OCI-LY1 (cell line): ENCODE results near the gene ATG14.
"Not testable (repeated sequence)": the region's sequence is repeated elsewhere in the genome, so short reads cannot be mapped to it uniquely, and the experiment has no call there.

Source experiments
- H2AFZ ChIP-seq: fragments of 200-600 bp; sonication (generic), shearing (Covaris generic); 2 replicates; pipeline ENCODE4 v1.6.0; 2014; ENCODE audit warnings: antibody characterized with exemption, mild to moderate bottlenecking, low read length
- H3F3A ChIP-seq: fragments of 200-600 bp; sonication (generic), shearing (Covaris generic); 2 replicates; pipeline ENCODE4 v1.6.0; 2014; ENCODE audit warnings: mild to moderate bottlenecking, antibody characterized with exemption, low read length, moderate library complexity; ENCODE audit not compliant: insufficient read depth
- H3K27ac ChIP-seq: fragments of 200-600 bp; sonication (generic); 2 replicates; pipeline ENCODE4 v1.5.1; 2014; ENCODE audit warnings: low read length, mixed run types, mild to moderate bottlenecking, low read depth; ENCODE audit not compliant: poor library complexity, severe bottlenecking
- H3K27me3 ChIP-seq: fragments of 200-600 bp; sonication (generic); 2 replicates; pipeline ENCODE4 v1.6.0; 2014; ENCODE audit warnings: antibody characterized with exemption, mild to moderate bottlenecking, low read length, moderate library complexity; ENCODE audit not compliant: insufficient read depth
- H3K36me3 ChIP-seq: fragments of 200-600 bp; sonication (generic); 2 replicates; pipeline ENCODE4 v1.6.1; 2014; ENCODE audit warnings: mild to moderate bottlenecking, antibody characterized with exemption, low read length, moderate library complexity, mixed read lengths; ENCODE audit not compliant: insufficient read depth
- H3K4me1 ChIP-seq: fragments of 200-600 bp; sonication (generic); 2 replicates; pipeline ENCODE4 v1.5.1; 2014; ENCODE audit warnings: mild to moderate bottlenecking, low read length, moderate library complexity; ENCODE audit not compliant: insufficient read depth, severe bottlenecking
- H3K4me2 ChIP-seq: fragments of 200-600 bp; sonication (generic), shearing (Covaris generic); 2 replicates; pipeline ENCODE4 v1.6.1; 2014; ENCODE audit warnings: low read length
- H3K4me3 ChIP-seq: fragments of 200-600 bp; sonication (generic); 2 replicates; pipeline ENCODE4 v1.5.1; 2014; ENCODE audit warnings: low read length, low read depth, mild to moderate bottlenecking, mixed read lengths; ENCODE audit not compliant: poor library complexity, severe bottlenecking
- H3K79me2 ChIP-seq: fragments of 200-600 bp; shearing (Covaris generic); 2 replicates; pipeline ENCODE4 v1.6.1; 2016; ENCODE audit warnings: mixed run types, low read length, mixed read lengths; ENCODE audit not compliant: insufficient read depth
- H3K9ac ChIP-seq: fragments of 200-600 bp; sonication (generic), shearing (Covaris generic); 2 replicates; pipeline ENCODE4 v1.6.1; 2014; ENCODE audit warnings: mild to moderate bottlenecking, low read length, mixed read lengths
- H3K9me2 ChIP-seq: fragments of 200-600 bp; sonication (generic), shearing (Covaris generic); 2 replicates; pipeline ENCODE4 v1.6.1; 2014; ENCODE audit warnings: low read depth, mild to moderate bottlenecking, low read length, mixed read lengths
- H3K9me3 ChIP-seq: fragments of 200-600 bp; shearing (Covaris generic); 2 replicates; pipeline ENCODE4 v1.6.1; 2014; ENCODE audit warnings: low read length, mixed read lengths
- H4K20me1 ChIP-seq: fragments of 200-600 bp; sonication (generic), shearing (Covaris generic); 2 replicates; pipeline ENCODE4 v1.6.0; 2016; ENCODE audit warnings: mild to moderate bottlenecking, low read length; ENCODE audit not compliant: insufficient read depth
- EZH2 ChIP-seq: fragments of 200-600 bp; sonication (generic), shearing (Covaris generic); IDR thresholded peaks from 2 replicates; pipeline ENCODE4 v1.8.0; 2017; ENCODE audit warnings: borderline replicate concordance, mixed run types, mild to moderate bottlenecking, antibody characterized with exemption, low read length, moderate library complexity, mixed read lengths
- TF ChIP-seq, protein P1 (sequence below): fragments of 200-600 bp; sonication (generic), shearing (Covaris generic); IDR thresholded peaks from 2 replicates; pipeline ENCODE4 v1.5.1; 2017; ENCODE audit warnings: mild to moderate bottlenecking, antibody characterized with exemption, low read length, moderate library complexity, mixed read lengths

The ATG14 gene

DNA sequence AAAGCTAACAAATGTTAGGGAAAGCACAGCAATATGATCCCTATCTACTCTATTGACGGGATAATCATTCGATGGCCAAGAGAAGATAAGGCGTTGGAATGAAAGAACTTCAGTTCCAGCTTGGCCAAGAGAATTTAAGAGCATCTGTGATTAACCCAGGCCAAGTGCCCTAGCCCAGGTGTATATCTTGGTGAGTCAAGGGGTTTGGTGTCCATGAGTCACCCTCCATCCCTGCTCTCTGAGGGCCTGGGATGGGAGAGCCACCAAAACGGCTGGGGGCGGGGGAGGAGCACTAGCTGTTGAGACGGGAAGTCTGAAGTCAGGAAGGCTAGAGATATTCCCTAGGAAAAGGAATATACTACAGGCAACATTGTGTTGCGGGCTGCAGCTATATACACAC is 15.8 kb upstream of the ATG14 start:
- H3K27ac ChIP-seq, result no peak overlapping the region
- H3K9me3 ChIP-seq, result no peaks in the 10 kb centered on the region
- H3K27me3 ChIP-seq, result no peaks in the 10 kb centered on the region
- peaks cover 4% of the 10 kb centered on the region for H3K4me1 ChIP-seq
- TF ChIP-seq EZH2, result no peak
- no peak overlapping the region for H3K4me2 ChIP-seq
- no peaks in the 10 kb centered on the region for H3K36me3 ChIP-seq
- H3K9me2 ChIP-seq, result no peaks in the 10 kb centered on the region
- no peaks in the 10 kb centered on the region for H4K20me1 ChIP-seq
- H3K4me3 ChIP-seq, result no peak overlapping the region
- H2AFZ ChIP-seq, result no peak overlapping the region
- H3K9ac ChIP-seq, result no peak overlapping the region
- H3F3A ChIP-seq, result no peaks in the 10 kb centered on the region
- H3K79me2 ChIP-seq, result no peaks in the 10 kb centered on the region

DNA sequence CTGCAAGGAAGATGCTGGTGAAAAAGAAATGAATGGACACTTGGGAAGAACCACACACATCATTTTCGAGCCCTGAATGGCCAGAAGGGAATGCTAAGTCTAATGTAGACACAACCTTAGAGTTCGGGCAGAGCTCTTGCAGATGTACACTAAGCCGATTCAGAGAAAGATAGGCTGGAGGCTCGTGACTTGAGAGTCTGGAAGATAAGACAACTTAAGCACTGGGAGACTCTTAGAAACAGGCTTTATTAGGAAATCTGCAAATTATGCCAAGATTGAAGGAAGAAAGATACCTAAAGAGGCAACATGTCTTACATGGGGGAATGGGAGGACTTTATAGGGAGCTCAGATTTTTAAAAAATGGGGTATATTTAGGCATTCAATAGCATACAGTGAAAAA is 15.3 kb upstream of the ATG14 start:
- H3K9ac ChIP-seq, result no peak overlapping the region
- H3K4me1 ChIP-seq, result peaks cover 4% of the 10 kb centered on the region
- H3K9me2 ChIP-seq, result no peaks in the 10 kb centered on the region
- H3K79me2 ChIP-seq, result no peaks in the 10 kb centered on the region
- H4K20me1 ChIP-seq, result no peaks in the 10 kb centered on the region
- no peak overlapping the region for H2AFZ ChIP-seq
- no peak overlapping the region for H3K4me2 ChIP-seq
- no peak overlapping the region for H3K27ac ChIP-seq
- H3K9me3 ChIP-seq, result no peaks in the 10 kb centered on the region
- H3K27me3 ChIP-seq, result no peaks in the 10 kb centered on the region
- H3K36me3 ChIP-seq, result no peaks in the 10 kb centered on the region
- TF ChIP-seq, protein P1, sequence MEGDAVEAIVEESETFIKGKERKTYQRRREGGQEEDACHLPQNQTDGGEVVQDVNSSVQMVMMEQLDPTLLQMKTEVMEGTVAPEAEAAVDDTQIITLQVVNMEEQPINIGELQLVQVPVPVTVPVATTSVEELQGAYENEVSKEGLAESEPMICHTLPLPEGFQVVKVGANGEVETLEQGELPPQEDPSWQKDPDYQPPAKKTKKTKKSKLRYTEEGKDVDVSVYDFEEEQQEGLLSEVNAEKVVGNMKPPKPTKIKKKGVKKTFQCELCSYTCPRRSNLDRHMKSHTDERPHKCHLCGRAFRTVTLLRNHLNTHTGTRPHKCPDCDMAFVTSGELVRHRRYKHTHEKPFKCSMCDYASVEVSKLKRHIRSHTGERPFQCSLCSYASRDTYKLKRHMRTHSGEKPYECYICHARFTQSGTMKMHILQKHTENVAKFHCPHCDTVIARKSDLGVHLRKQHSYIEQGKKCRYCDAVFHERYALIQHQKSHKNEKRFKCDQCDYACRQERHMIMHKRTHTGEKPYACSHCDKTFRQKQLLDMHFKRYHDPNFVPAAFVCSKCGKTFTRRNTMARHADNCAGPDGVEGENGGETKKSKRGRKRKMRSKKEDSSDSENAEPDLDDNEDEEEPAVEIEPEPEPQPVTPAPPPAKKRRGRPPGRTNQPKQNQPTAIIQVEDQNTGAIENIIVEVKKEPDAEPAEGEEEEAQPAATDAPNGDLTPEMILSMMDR, result no peak
- TF ChIP-seq EZH2, result no peak
- H3K4me3 ChIP-seq, result no peak overlapping the region
- no peaks in the 10 kb centered on the region for H3F3A ChIP-seq

DNA sequence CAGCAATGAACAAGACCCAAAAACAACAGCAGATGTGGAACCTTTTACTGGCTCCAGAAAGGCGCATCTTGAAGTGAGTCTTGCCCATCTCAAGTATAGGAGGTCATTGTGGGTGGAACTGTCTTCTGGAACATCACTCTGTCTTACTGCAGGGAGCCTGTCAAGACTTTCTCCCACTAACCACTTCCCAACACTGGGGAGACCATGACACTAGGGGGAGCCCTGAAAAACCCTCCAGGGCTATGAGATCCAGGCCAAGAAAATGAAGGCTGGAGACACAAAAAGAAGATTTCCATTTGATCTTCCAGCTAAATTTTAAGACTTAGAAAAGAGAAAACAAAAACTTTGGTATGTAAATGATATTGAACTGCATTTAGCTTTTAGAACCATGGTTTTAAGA is 13.5 kb upstream of the ATG14 start:
- TF ChIP-seq EZH2, result no peak
- TF ChIP-seq, protein P1, result no peak
- Histone ChIP-seq H3K79me2 (no peaks in the 10 kb centered on the region), H3K4me3 (no peak overlapping the region), H4K20me1 (no peaks in the 10 kb centered on the region), H2AFZ (no peak overlapping the region), H3K9me3 (no peaks in the 10 kb centered on the region), H3K4me2 (no peak overlapping the region), H3K4me1 (peaks cover 4% of the 10 kb centered on the region), H3K36me3 (no peaks in the 10 kb centered on the region), H3K9ac (no peak overlapping the region), H3K27me3 (no peaks in the 10 kb centered on the region), H3K9me2 (no peaks in the 10 kb centered on the region), H3F3A (no peaks in the 10 kb centered on the region), H3K27ac (no peak overlapping the region)

DNA sequence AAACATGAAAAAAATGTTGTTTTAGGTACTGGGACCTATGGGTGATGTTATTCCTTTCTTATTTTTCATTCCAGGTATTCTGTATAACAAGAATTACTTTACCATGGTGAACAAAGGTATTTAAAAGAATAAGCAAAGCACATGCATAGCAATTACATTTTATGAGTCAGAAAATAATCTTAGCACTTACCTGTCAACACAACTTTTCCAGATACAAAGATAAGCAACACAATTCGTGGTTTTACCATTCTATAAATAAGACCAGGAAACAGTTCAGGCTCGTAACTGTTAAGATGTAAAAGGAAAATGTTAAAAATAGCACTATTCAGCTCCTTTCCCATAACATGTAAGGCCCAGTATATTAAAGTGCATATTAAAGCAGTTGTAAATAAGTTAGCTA is 12.3 kb upstream of the ATG14 start:
- H3K9me2 ChIP-seq, result no peaks in the 10 kb centered on the region
- no peaks in the 10 kb centered on the region for H3K36me3 ChIP-seq
- H3K4me2 ChIP-seq, result no peak overlapping the region
- H3K79me2 ChIP-seq, result no peaks in the 10 kb centered on the region
- H3F3A ChIP-seq, result no peaks in the 10 kb centered on the region
- TF ChIP-seq, protein P1, result no peak
- no peak for TF ChIP-seq EZH2
- H3K4me3 ChIP-seq, result no peak overlapping the region
- no peak overlapping the region for H2AFZ ChIP-seq
- no peaks in the 10 kb centered on the region for H4K20me1 ChIP-seq
- no peaks in the 10 kb centered on the region for H3K27me3 ChIP-seq
- no peak overlapping the region for H3K9ac ChIP-seq
- H3K9me3 ChIP-seq, result no peaks in the 10 kb centered on the region
- H3K4me1 ChIP-seq, result no peaks in the 10 kb centered on the region
- H3K27ac ChIP-seq, result no peak overlapping the region

DNA sequence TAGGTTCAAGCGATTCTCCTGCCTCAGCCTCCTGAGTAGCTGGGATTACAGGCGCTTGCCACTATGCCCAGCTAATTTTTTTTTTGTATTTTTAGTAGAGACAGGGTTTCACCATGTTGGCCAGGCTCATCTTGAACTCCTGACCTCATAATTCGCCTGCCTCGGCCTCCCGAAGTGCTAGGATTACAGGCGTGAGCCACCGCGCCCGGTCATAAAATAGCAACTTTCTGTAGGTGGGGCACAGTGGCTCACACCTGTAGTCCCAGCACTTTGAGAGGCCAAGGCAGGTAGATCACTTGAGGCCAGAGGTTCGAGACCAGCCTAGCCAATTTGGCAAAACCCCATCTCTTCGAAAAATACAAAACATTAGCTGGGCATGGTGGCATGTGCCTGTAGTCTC is 10.7 kb upstream of the ATG14 start:
- not testable (repeated sequence) for H3K27me3 ChIP-seq, H3K9me3 ChIP-seq, H3K9ac ChIP-seq, H3K4me3 ChIP-seq, H3F3A ChIP-seq, H3K79me2 ChIP-seq, H3K4me1 ChIP-seq, H3K9me2 ChIP-seq, H3K4me2 ChIP-seq, H3K36me3 ChIP-seq, H2AFZ ChIP-seq, H3K27ac ChIP-seq, H4K20me1 ChIP-seq
